AG20443 (cell line): ENCODE measurements around the gene RASSF4.

Experiments
- DNase-seq: peaks from one replicate; pipeline ENCODE4 v3.0.0; 2012; ENCODE audit warnings: low spot score, mixed read lengths

The RASSF4 gene

DNA sequence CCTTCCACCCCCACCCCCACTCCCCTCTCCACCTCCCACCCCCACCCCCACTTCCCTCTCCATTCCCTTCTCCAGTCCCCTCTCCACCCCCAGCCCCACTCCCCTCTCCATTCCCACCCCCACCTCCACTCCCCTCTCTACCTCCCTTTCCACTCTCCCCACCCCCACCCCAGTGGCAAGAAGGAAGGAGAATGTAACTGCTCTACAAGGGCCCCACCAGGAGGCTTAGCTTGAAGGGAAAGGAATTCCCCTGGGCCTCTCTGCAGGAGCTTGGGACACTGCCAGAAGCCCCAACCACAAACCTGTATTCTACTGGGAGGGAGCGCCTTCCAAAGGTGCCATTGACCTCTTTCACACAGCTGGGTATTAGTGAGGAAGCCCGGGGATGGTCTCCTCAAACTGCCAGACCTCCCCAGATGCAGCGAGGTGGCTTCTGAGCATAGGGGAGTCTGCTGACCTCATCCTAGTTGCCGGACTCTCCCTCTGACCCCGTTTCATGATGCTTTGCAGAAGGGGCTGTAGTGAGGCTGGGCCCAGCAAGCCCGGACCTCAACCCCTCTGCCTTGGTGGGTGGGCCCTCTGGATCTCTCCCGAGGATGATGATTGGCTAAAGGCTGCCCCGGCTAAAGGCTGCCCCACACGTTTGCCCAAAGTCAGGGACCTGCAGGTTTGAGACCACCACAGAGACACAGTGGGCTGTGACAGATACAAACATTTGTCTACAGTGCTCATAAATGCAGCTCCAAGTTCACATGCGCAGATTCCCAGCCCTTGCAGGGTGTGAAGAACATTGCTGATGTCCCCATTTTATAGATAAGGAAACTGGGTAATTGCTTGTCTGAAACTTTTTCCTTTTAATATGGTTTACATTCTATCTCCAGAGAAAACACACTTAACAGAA is 16.1 kb downstream of the RASSF4 start:
- no peak for DNase-seq

DNA sequence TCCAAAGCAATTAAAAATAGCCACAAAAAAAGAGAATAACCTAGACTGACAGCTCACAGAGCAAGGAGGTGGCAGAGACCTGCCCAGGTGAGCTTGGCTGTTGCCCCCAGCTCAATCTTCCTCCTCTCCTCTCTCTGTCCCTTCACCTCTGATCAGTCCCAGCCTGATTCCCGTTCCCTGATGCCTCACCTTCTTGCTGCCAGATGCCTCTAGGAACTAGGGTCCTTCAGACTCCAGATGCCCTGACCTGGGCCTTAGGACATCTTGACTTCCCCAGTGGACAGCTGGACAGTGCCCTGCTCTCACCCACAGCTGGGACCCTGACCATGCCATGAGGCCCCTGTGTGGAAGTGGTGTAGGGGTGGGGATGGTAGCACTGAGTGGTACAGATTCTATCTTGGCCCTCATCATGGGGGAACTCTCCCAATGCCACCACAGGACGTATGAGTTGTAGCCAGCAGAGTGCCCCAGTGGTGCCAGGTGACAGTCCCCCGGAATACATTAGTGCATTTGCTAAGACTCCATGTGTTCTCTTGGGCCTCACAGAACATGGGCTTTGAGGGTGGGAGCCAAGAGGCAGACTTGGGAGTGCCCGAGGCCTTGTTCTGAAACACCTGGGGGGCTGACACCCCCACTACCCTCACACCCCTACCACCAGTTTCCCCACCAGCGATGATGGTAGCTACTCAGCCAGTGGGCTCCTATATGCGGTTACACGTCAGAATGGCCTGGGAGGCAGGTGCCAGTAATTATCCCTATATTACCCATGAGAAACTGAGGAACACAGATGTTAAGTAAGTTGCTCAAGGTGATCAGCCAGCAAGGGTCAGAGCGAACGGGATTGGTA is 17.0 kb downstream of the RASSF4 start:
- no peak for DNase-seq

DNA sequence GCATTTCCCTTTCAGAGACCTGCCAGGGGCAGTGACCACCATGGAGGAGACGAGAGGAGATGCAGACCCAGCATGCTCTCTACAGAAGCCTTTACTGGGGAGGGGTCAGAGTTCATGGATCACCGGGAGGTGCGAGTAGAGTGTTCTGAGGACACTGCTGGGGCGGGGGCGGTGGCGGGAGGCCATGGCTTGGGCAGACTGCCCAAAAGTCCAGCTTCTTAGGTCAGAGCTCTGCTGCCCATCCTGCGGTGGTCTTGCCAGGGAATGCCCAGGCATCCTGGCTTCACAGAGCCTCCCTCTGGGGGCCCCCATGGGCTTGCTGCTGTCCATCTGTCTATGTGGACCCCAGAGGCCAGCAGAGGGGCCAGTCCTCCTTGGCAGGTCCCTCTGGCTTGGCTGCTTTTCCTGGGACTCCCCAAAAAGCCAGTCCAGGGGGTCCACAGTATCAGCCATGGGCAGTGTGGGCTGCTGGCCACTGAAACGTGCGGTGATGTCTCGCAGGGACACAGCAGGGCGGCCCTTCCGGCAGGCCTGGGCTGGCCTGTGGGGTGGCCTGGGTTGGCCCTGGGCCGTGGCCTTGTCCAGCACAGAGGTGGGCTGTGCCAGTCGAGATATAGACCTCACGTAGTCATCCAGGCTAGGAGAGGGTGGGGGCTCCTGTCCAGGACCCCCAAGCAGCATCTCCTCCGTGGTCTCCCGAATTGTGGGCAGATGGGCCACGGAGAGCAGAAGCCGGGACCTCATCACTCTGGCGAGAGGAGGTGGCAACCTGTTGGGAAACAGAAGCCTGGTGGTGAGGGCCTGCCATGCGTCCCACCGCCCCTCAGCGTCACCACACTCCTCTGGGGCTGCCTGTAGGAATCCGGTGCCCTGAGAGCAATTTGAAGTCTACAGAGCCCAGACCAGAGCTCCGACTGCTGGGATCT is 17.9 kb downstream of the RASSF4 start:
- DNase-seq: no peak

DNA sequence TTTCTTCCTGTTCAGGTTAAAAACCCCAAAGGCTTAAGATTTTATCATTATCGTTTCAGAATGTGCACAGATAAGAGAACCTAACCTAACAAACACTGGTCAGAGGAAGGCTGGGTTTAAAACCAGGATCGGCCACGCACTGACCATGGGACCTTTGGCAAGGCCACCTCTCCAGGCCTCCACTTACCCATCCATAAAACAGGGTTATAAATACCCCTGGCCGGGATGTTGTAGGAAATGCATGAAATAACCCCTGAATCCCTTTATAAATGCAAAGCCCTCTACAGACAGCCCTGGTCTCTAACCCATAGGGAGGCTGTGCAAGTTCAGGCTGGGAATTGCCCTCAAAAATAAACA is 18.6 kb downstream of the RASSF4 start:
- DNase-seq: no peak

DNA sequence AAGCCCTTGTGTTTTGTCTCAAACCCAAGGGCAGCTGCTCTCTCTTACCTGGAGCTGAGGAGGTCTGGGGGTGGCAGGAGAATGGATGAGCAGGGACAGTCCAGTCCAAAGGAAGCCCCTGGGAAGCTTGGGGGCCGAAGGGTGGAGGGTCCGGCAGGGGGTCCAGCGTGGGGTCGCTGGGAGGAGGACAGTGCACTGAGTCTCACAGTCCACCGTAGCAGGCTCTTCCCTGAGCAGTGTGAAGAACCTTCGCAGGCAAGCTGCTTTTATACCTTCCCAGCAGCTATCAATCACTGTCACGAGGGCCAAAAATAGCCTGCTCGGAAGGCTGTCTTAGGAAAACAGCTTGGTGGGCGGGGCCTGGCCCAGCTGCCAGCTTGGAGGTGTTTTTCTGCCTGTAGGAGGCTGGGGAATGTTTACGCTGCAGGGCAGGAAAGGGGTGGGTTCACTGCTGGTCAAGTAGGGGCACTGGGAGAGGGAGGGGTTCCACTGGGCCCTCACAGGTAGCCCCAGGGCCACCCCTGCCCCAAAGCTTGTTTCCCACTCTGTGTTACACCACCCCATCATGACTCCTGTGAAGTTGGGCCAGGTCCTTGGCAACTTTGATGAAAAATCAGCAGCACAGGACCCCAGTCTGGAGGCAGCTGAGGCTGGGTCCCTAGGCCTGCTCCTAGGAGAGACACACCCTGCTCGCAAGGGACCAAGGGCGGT is 19.1 kb downstream of the RASSF4 start, which contains the start of gene DEPP1:
Gene DEPP1, minus strand, starts transcription at position 240 of the 711 bp plus-strand sequence. CDS start 779 bp downstream, outside the sequence.
- DNase-seq: peak; percentile 77

DNA sequence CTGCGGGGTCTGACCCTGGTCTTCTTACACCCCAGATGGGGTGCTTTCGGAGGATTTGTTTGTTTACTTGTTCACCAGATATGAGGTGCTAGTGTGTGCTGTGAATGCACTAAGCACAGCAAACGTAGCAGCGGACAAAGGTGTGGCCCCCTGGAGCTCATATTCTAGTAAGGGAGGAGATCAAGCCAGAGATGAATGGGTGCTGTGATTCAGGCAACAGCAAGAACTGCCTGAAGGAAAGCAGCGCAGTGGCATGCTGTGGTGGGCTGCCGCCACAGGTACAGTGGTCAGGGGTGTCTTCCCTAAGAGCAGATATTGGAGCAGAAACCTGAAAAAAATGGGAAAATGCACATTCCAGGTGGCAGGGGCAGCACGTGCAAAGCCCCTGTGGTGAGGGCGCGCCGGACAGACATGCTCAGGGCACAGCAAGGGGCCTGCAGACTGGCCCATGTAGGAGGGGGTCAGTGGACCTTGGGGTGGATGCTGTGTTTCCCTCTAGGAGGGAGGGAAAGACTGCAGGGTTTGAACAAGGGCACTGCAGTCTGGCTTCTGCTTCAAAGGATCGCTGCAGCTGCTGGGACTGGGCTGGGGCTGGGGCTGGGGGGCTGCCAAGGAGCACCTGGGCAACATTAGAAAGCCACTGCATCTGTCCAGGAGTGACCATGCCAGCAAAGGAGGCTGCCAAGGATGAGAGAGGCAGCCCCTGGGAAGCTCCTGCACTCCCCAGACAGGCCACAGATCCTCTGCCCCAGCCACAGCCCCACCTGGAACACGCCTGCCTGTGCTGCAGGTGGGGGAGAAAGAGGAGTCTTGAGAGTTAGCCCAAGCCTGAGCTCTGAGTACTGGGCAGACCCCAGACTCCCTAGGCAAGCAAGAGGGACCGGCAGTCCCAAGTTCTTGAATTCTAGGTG is 19.9 kb downstream of the RASSF4 start:
- no peak for DNase-seq

DNA sequence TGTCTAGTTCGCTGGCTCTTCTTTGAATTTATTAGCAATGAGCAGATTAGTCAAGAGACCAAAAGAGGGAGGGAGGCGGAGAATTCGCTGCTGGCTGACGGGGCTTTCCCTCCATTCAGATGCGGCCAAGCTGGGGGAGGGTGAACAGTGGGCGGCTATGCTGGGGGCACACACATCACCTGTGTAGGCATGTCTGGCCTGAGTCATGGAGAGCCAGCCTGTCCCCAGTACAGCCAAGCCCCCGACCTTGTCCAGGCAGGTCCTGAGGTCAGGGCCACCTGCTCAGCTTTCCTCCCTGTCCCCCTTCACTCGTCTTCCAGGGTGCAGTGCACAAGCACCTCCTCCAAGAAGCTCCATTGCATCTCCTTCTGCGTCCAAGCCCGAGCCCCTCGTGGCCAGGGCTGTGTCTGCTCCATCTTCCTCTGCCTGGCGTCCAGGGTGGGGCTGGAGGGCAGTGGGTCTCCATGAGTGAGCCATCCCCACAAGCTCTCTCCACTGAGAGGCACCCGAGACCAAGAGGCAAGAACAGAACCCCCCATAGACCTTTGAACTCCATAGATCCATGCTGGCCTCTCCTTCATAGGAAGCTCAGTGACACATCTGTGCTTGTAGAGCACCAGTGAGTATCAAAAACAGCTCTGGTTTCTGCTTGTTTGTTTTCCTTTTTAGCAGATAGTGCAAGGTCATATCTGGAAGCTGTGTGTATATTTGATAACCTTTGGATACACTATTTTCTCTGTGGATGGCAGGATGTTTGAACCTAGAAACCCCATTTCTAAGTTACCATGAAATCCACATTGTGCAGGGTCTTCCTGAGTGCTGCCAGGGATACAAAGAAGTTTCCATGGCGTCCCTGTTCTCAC is 20.9 kb downstream of the RASSF4 start:
- DNase-seq: no peak

DNA sequence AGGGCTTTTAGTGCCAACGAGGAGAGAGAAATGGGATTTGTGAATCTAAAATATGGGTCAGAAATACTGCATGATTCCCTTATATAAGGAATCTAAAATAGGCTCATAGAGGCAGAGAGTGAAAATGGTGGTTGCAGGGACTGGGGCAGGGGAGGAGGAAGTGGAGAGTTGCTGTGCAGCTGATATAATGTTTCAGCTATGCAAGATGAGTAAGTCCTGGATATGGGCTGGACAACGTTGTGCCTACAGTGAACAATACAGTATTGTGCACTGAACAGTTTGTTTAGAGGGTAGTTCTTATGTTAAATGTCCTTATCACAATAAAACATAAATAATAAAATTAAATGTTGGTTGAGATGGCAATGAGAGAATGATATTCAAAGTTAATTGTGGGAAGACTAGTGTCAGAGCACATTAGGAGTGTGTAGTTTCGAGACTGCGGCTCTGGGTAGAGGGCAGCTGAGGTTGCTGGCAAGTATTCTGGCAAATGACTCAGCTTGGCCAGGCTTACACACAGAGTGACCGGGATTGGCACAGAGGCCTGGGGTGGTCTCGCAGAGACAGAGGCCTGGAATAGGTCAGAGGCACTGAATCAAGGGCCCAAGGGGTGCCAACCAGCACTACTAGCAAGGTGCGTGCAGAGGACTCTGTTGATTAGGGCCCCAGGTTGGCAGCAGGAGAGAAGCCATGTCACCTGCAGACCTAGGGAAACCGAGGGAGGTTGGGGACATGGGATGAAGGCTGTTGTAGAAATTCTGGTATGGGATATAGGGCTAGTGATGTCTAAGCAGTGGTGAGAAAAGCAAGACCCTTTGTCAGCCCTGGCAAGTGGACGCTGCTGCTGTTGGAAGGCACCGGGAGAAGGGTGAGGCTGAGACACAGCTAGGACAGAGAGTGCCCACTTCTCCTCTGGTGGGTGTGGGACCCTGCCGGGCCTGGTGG is 21.8 kb downstream of the RASSF4 start:
- peak; percentile 87 for DNase-seq

DNA sequence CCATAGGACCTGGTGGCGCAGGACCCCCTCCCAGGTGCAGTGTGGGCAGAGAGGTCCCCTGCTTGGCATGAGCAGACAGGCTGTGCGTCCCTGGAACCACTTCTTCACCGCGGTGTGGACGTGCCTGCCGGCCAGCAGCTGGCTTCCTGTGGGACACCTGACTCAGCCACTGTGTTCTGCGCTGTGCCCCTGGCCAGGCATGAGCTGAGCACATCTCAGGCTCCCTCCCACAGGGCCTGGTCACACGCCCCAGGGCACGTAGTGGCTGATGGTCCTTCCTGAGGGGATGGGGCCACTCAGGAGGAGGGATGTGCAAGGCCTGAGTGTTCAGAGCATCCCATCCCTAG is 22.5 kb downstream of the RASSF4 start:
- no peak for DNase-seq

DNA sequence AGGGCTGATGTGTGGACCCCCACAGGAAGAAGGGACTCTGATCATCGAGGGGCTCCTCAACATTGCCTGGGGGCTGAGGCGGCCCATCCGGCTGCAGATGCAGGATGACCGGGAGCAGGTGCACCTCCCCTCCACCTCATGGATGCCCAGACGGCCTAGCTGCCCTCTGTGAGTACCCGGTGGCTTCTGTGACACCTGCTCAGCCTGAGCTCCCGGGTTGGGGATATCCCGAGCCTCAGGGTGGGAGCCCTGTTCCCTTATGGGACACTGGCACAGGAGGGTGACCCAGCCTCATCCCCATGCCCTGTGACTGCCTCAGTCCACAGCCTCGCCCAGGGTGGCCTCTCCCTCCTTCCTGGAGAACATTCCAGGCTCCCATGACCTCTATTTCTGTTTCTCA is 22.9 kb downstream of the RASSF4 start:
- no peak for DNase-seq

DNA sequence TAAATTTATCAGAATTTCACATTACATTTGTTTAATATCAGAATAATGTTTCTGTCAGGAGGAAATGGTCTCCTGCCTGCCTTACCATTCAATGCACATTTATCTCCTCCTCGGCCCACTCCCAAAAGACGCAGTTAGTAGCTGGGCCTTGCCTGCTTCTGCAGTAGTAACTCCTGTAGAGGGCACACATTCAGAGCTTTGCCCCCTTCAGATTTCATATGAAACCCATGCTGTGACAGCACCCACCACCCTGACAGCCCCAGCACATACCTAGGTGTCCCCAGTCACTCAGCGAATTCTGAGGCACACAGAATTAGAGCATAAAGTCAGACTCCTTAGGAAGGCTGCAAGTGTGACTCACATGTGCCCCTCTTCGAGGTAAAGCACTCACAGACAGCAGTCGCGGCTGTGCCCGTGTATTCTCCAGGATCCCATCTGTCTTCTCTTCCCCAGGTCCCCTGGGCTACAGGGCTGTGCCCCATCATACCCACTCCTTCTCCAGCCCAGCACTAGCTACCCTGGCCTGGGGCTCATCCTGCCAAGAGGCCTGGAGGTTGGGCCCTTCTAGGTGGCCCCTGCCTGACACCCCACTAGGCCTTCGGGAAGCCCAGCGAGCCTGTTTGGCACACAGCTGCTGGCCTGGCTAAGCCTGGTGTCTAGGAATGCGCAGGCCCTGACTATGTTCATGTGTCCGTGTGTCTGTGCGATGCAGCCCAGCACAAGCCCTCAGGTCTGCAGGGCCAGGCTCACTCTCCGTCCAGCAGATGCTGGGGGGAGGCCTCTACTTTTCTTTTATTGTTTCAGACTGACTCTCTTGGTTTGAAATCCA is 23.7 kb downstream of the RASSF4 start:
- DNase-seq: no peak

DNA sequence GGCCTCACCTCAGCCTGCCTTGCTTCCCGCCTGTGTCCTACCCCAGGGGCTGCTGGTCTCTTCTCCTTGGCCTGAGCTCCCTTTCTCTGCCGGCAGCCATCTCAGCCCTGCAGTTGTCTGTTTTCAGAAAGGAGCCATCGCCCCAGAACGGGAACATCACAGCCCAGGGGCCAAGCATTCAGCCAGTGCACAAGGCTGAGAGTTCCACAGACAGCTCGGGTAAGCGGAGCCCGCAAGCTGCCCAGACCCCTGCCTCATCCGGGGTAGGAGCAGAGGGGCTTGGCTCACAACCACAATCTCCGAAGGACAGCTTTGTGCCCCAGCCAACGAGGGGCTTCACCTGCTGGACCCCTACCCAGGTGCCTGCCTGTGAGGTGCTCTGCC is 24.3 kb downstream of the RASSF4 start:
- no peak for DNase-seq

DNA sequence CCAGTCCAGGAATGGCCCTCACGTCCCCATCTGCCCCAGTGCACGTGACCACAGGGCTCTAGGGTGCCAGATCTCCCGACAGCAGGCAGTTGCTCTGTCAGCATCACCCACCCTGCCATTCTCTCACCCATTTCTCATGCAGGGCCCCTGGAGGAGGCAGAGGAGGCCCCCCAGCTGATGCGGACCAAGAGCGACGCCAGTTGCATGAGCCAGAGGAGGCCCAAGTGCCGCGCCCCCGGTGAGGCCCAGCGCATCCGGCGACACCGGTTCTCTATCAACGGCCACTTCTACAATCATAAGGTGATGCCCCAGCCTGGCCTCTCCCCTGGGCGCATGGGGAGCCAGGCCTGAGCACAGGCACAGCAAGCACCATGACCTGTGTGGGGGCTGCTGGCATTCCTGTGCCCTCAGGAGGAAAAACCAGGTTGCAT is 25.1 kb downstream of the RASSF4 start:
- DNase-seq: no peak

DNA sequence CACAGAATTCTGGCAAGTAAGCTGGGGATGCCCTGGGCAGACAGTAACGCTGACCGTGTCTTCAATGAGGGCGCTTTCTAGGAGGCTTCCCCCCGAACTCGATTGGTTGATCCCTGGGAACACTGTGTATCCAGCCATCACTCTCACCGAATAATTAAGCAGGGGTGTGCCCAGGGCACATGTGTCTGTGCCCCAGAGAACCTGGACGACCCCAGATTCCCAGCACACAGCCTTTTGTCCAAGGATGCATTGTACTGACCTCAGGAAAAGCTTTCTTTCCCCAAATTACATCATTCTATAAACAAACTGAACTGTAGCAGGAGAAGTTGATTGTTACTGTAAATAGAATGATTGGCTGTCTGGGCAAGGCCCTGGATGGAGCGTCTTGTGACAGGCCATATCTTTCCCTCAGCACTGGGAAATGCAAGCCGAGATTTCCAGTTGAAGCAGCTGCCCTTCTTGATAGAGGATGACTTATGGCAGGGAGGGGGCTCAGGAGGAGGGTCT is 25.6 kb downstream of the RASSF4 start:
- DNase-seq: no peak

DNA sequence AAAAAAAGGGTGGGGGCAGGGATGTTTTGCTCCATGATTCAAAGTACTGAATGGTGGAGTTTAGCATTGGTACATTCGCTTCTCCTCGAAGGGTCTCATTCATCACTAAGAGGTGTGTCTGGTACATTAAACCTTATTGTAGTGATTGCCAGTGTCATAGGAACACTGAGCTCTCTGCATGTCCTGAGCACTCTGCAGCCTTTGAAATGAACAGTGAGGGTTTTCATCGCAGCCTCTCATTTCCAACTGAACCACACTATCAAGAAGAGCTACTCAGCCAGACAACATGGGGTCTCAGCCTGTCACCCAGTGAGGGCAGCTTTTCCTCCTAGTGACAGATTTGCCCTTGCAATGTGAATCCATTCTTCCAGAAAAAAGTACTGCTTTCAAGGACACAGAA is 26.6 kb downstream of the RASSF4 start:
- no peak for DNase-seq

DNA sequence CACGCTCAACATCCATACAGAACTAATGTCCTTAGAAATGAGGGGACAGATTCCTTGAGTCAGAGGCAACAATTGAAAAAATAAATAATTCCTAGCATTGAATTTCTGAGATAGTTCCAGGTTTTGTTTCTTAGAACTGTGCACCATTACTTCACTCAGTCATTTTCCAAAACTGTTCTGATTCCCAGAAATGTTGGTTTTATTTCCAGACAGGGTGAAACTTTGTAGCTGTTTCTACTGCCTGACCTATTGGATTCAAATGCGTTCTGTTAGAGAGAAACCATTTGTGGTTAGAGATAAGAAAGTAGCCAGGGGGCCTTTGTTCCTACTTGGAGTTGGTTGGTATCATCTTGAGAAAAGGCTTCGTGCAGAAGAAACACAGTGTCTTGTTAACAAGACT is 27.1 kb downstream of the RASSF4 start:
- DNase-seq: no peak

DNA sequence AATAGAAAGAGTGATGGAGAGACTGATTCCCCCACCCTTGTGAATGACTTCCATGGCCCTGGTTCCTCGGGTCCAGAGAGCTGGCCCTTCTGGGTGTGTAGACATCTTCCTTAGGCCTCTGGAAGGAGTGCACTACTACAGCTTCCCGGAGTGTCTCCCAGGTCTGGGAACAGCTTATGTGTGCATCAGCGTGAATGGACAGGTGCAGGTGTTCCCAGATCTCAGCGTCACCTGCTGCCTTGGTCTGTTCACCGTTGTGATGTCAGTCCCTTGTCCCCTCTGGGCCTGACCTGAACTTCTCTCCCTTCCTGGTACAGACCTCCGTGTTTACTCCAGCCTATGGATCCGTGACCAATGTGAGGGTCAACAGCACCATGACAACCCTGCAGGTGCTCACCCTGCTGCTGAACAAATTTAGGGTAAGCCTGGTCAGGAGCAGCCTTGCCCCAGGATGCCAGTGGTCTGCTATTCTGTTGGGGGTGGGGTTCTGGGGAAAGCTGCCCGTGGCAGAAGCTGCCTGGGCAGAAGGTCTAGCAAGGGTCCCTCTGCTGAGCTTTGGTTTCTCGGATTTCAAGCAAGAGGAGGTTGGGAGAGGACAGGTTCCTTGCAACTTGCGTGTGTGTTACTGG is 29.5 kb downstream of the RASSF4 start:
- DNase-seq: no peak
